Right lobe of liver (tissue), 6 donors: ENCODE results near the gene OR4K15. TPM values are rescaled to one million over a fixed set of nuclear protein-coding genes. Genes with fewer than 3 reads are reported as not detected.
"Not testable (repeated sequence)": the region's sequence is repeated elsewhere in the genome, so short reads cannot be mapped to it uniquely, and the experiment has no call there.

Experiments used
- ATAC-seq, 4 donors: fragments of 200-7000 bp; cut with Tn5 transposase; one replicate each; pipeline ENCODE4 v1.9.1; 2020; ENCODE audit warnings: mild to moderate bottlenecking in 4 of 4, moderate library complexity in 4 of 4
- DNase-seq, 3 donors: peaks; one replicate each; pipeline ENCODE4 v3.0.0-alpha.2; 2020
- H3K27ac ChIP-seq, 3 donors: fragments of 200-600 bp; one replicate each; pipeline ENCODE4 v1.8.0; 2022
- H3K27me3 ChIP-seq, 2 donors: fragments of 200-600 bp; one replicate each; pipeline ENCODE4 v1.8.0; 2022
- H3K36me3 ChIP-seq, 4 donors: fragments of 200-600 bp; sonication (generic) in 1 of 4; one replicate each; pipeline versions ENCODE4 v1.5.1 to v1.8.0; 2017 to 2022; ENCODE audit warnings: control low read depth in 1 of 4
- H3K4me1 ChIP-seq, 4 donors: fragments of 200-600 bp; sonication (generic) in 1 of 4; one replicate each; pipeline versions ENCODE4 v1.5.1 to v1.8.0; 2017 to 2022; ENCODE audit warnings: control low read depth in 1 of 4
- H3K4me3 ChIP-seq, 3 donors: fragments of 200-600 bp; one replicate each; pipeline ENCODE4 v1.8.0; 2022
- H3K9me3 ChIP-seq, 4 donors: fragments of 200-600 bp; sonication (generic) in 1 of 4; one replicate each; pipeline versions ENCODE4 v1.5.1 to v1.8.0; 2017 to 2022; ENCODE audit warnings: control low read depth in 1 of 4
- CTCF ChIP-seq, 4 donors: fragments of 200-600 bp in 3 of 4; fragments of 450-650 bp in 1 of 4; IDR thresholded peaks; one replicate each; pipeline versions ENCODE4 v1.5.1 to v1.8.0; 2016 to 2022; ENCODE audit warnings: antibody characterized with exemption in 4 of 4, mild to moderate bottlenecking in 2 of 4
- POLR2A ChIP-seq: fragments of 450-650 bp; IDR thresholded peaks from one replicate; pipeline ENCODE4 v1.6.1; 2017; ENCODE audit warnings: antibody characterized with exemption, mild to moderate bottlenecking
- WGBS: methylation state at CpG from one replicate; pipeline ENCODE4 v1.1.6; 2018; ENCODE audit warnings: low coverage, low lambda C conversion rate; ENCODE audit not compliant: insufficient coverage; ENCODE audit errors: missing lambda C conversion rate; 5-methylcytosine and 5-hydroxymethylcytosine counted together
- intact Hi-C, 2 donors: fragments of 100-400 bp; cut with DNase I; formaldehyde crosslinking; loops; one replicate each; pipeline versions ENCODE4 v1.11.2 to v1.14.1; 2022
- total RNA-seq, 6 experiments: library from RNA; depleted of rRNA in 2 of 6; stranded (reverse); fragments of >200 nt in 2 of 6; fragmentation: NEBNext Ultra II Directional in 3 of 6; extraction: Animal tissue kit (Norgen Biotek cat#: 25700) in 3 of 6; gene quantifications; one replicate each; pipeline versions ENCODE4 v1.1.0 to v1.2.4, GENCODE V29; 2016 to 2023
- donor health status: DM: no; HTN: yes; CAD: no.
- donor health status: DM: no; HTN: no; CAD: no.
- donor health status: DM: no; HTN: no; CAD: no.
- donor health status: DM: no; HTN: yes; CAD: no.
- donor health status: DM: no; HTN: yes; CAD: no.

OR4K15 gene
- total RNA-seq, 6 experiments from 2014 or later: not detected

DNA sequence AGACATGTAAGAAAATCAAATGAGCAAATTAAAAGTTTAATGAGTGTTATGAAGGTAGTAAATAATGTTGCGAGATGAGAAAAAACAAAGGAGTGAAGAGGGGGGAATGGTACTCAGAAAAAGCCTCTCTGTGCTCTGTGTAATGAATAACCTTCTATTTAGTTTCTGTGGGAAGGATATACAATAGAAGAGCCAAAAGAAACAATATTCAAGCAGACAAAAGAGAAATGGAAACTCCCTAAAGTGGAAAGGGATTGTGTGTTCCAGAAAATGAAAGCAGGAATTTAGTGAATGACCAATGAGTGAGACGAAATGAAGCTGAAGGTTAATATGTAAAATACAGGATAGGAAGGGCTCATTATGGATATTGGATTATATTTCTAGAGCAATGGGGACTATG is 26.2 kb upstream of the OR4K15 start:
- Histone ChIP-seq H3K4me1 (no peaks in the 10 kb centered on the region), H3K4me3 (no peak overlapping the region), H3K36me3 (no peaks in the 10 kb centered on the region), H3K27ac (no peak overlapping the region), H3K27me3 (no peaks in the 10 kb centered on the region), H3K9me3 (no peaks in the 10 kb centered on the region)
- 39% methylated on average over 2 of the region's 2 CpGs for WGBS
- ATAC-seq (no peak), DNase-seq (no peak)
- intact Hi-C loops: no loop called here
- TF ChIP-seq CTCF (IDR thresholded peaks at IDR 0.05) (no peak), POLR2A (no peak)

- DNase-seq, H3K4me1 ChIP-seq, intact Hi-C loops, H3K27me3 ChIP-seq, H3K9me3 ChIP-seq, H3K36me3 ChIP-seq, H3K27ac ChIP-seq, H3K4me3 ChIP-seq, ATAC-seq: not testable (repeated sequence)
- WGBS: 60% methylated on average over 2 of the region's 2 CpGs
These were observed 5.7 kb upstream of the OR4K15 start for GRCh38 chr14:19969735-19970134.

DNA sequence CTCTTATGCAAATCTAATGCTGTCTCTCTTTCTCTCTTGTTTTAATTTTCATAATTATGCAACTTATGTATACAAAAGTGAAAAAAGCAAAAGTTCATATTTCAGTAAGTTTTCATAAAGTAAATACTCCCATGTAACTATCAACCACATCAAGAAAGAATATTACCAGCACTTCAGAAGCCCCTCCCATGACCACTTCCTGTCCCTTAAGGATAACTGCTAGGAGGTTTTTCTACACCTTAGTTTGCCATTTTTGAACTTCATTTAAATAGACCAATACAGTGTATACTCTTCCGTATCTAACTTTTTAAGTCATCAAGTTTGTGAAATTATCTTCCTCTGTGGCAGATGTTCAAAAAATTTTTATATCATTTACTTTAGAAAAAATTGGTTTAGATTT is 547 bp upstream of the OR4K15 start:
- H3K9me3 ChIP-seq: no peaks in the 10 kb centered on the region
- no peak for TF ChIP-seq CTCF (IDR thresholded peaks at IDR 0.05)
- TF ChIP-seq POLR2A: no peak
- DNase-seq: no peak
- 24% methylated on average over 1 of the region's 1 CpG for WGBS
- H3K27ac ChIP-seq: no peak overlapping the region
- H3K27me3 ChIP-seq: no peaks in the 10 kb centered on the region
- no peak overlapping the region for H3K4me3 ChIP-seq
- ATAC-seq: no peak
- H3K4me1 ChIP-seq: no peaks in the 10 kb centered on the region
- intact Hi-C loops: no loop called here
- no peaks in the 10 kb centered on the region for H3K36me3 ChIP-seq

GRCh38 chr14:19993438-19993837 is 18.0 kb downstream of the OR4K15 start:
- ATAC-seq: no peak
- intact Hi-C loops: no loop called here
- Histone ChIP-seq H3K27me3 (no peaks in the 10 kb centered on the region), H3K9me3 (no peaks in the 10 kb centered on the region), H3K4me1 (no peaks in the 10 kb centered on the region), H3K36me3 (no peaks in the 10 kb centered on the region), H3K4me3 (no peak overlapping the region), H3K27ac (no peak overlapping the region)
- no peak for DNase-seq
- TF ChIP-seq CTCF (IDR thresholded peaks at IDR 0.05) (no peak), POLR2A (no peak)
- WGBS: 0% methylated on average over 1 of the region's 2 CpGs

GRCh38 chr14:20001863-20002262 is 26.5 kb downstream of the OR4K15 start, which contains the start of gene OR4Q2:
Gene OR4Q2, plus strand, starts transcription at chr14:20002163.
- intact Hi-C loops: no loop called here

More at GRCh38 chr14:20001863-20002262, 26.5 kb downstream of the OR4K15 start, which contains the start of gene OR4Q2:
- no peak within 1 kb of the TSS for H3K4me3 ChIP-seq
- no peaks in the 10 kb centered on the region for H3K9me3 ChIP-seq
- no peaks in the 10 kb centered on the region for H3K27me3 ChIP-seq
- H3K36me3 ChIP-seq: no peaks in the 10 kb centered on the region
- no peak for ATAC-seq
- DNase-seq: no peak
- TF ChIP-seq POLR2A (no peak), CTCF (IDR thresholded peaks at IDR 0.05) (no peak)
- H3K4me1 ChIP-seq: no peaks in the 10 kb centered on the region
- H3K27ac ChIP-seq: no peak within 1 kb of the TSS
